CD4-positive, alpha-beta T cell (primary cell): ENCODE data around the gene RSRC1. TPM values are rescaled to one million over a fixed set of nuclear protein-coding genes. Genes with fewer than 3 reads are reported as not detected.

Experiments used
- ATAC-seq: fragments of 200-7000 bp; cut with Tn5 transposase; one replicate; pipeline ENCODE4 v1.10.0; 2022; ENCODE audit warnings: mild to moderate bottlenecking; ENCODE audit not compliant: poor library complexity
- CTCF ChIA-PET: fragments of 350-600 bp; sonication (Branson Sonifier 250); formaldehyde crosslinking; loops from one replicate; lab custom pipeline; 2021; ENCODE audit warnings: antibody characterized with exemption, inconsistent platforms; lab: Charles Lee
- POLR2A ChIA-PET: fragments of 350-600 bp; sonication (Branson Sonifier 250); formaldehyde crosslinking; loops from one replicate; lab custom pipeline; 2021; ENCODE audit warnings: antibody characterized with exemption, inconsistent platforms; lab: Charles Lee
- DNase-seq, 14 experiments: peaks; one replicate each; pipeline ENCODE4 v3.0.0-alpha.2; 2013 to 2020; ENCODE audit warnings: mixed read lengths in 2 of 14
- H3K27ac ChIP-seq, 2 donors: one replicate each; pipeline versions ENCODE4 v1.5.1 to v1.7.0; 2013; ENCODE audit warnings: low read length in 2 of 2, low read depth in 1 of 2, mild to moderate bottlenecking in 1 of 2
- H3K27me3 ChIP-seq, 2 experiments: 1 replicate in 1 of 2; 2 replicates in 1 of 2; pipeline versions ENCODE4 v1.6.1 to v1.7.0; 2013; ENCODE audit warnings: low read length in 2 of 2, control low read depth in 1 of 2, mild to moderate bottlenecking in 1 of 2, moderate library complexity in 1 of 2; ENCODE audit not compliant: insufficient read depth in 2 of 2, control insufficient read depth in 1 of 2
- H3K36me3 ChIP-seq: one replicate; pipeline ENCODE4 v1.6.1; 2013; ENCODE audit warnings: low read length, control low read depth; ENCODE audit not compliant: insufficient read depth
- H3K4me1 ChIP-seq: one replicate; pipeline ENCODE4 v1.6.1; 2013; ENCODE audit warnings: low read length, control low read depth; ENCODE audit not compliant: insufficient read depth
- H3K4me3 ChIP-seq: one replicate; pipeline ENCODE4 v1.5.1; 2013; ENCODE audit warnings: mild to moderate bottlenecking, low read length, moderate library complexity
- H3K9me3 ChIP-seq, 2 experiments: 1 replicate in 1 of 2; 2 replicates in 1 of 2; pipeline versions ENCODE4 v1.6.1 to v1.7.0; 2013; ENCODE audit warnings: low read length in 2 of 2, mild to moderate bottlenecking in 2 of 2, control low read depth in 1 of 2, moderate library complexity in 1 of 2; ENCODE audit not compliant: control insufficient read depth in 1 of 2, insufficient read depth in 1 of 2
- H3K27ac Mint-ChIP-seq: one replicate; pipeline ENCODE4 v1.8.0; 2020; ENCODE audit warnings: mixed read lengths
- H3K27me3 Mint-ChIP-seq: one replicate; pipeline ENCODE4 v1.8.0; 2021; ENCODE audit warnings: mixed read lengths
- H3K36me3 Mint-ChIP-seq: one replicate; pipeline ENCODE4 v1.8.0; 2021; ENCODE audit warnings: low read depth, mixed read lengths
- H3K4me1 Mint-ChIP-seq: one replicate; pipeline ENCODE4 v1.8.0; 2021; ENCODE audit warnings: low read depth, mixed read lengths
- H3K4me3 Mint-ChIP-seq: one replicate; pipeline ENCODE4 v1.8.0; 2020; ENCODE audit warnings: mild to moderate bottlenecking, mixed read lengths
- H3K9me3 Mint-ChIP-seq: one replicate; pipeline ENCODE4 v1.8.0; 2020; ENCODE audit warnings: mixed read lengths
- CTCF ChIP-seq: fragments of 200-600 bp; IDR thresholded peaks from one replicate; pipeline ENCODE4 v1.8.0; 2022; ENCODE audit warnings: antibody characterized with exemption, mild to moderate bottlenecking
- intact Hi-C, 2 experiments: fragments of 100-400 bp; cut with DNase I in 1 of 2; cut with micrococcal nuclease in 1 of 2; formaldehyde crosslinking; loops; one replicate each; pipeline versions ENCODE4 v1.15.1 to v1.9.0; 2023 to 2025; cut with DNase I, micrococcal nuclease
- total RNA-seq, 174 experiments: library from RNA in 2 of 174; stranded (reverse) in 2 of 174; gene quantifications; one replicate each; pipeline ENCODE4 v1.2.3 and lab custom pipeline; 2021 to 2026

RSRC1 gene
- total RNA-seq, 2 experiments from 2014 or later, result 22.3 to 24.6 TPM

DNA sequence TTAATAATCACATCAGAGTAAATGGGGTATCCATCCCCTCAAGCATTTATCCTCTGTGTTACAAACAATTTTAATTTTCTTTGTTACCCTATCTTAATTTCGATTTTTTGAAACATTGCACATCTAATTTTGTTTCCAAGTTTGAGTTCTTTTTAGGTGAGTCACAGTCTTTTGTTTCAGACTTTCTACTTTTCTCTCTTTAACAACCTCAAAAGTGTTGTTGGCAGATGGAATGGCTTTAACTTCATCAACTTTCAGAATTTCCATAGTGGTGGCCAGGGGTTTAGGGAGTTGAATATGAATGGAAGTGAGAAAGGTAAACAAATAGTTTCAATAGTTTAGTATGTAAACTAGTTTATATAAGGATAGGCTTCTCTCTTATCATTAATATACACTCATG lies 238.1 kb downstream of the RSRC1 start:
- peaks cover 3% of the 10 kb centered on the region for H3K9me3 Mint-ChIP-seq
- DNase-seq (no peak), ATAC-seq (no peak)
- no peaks in the 10 kb centered on the region for H3K9me3 ChIP-seq
- H3K4me1 ChIP-seq, result no peaks in the 10 kb centered on the region
- no peak for TF ChIP-seq CTCF
- intact Hi-C loops, result no loop called here
- CTCF ChIA-PET, result no interaction called here
- no peak overlapping the region for H3K27ac ChIP-seq
- H3K27me3 ChIP-seq, result no peaks in the 10 kb centered on the region
- H3K27ac Mint-ChIP-seq, result no peak overlapping the region
- H3K36me3 ChIP-seq, result no peaks in the 10 kb centered on the region
- H3K27me3 Mint-ChIP-seq, result no peaks in the 10 kb centered on the region
- no peaks in the 10 kb centered on the region for H3K4me1 Mint-ChIP-seq
- H3K4me3 ChIP-seq, result no peak overlapping the region
- POLR2A ChIA-PET, result no interaction called here
- H3K4me3 Mint-ChIP-seq, result no peak overlapping the region
- no peaks in the 10 kb centered on the region for H3K36me3 Mint-ChIP-seq

GRCh38 chr3:158350971-158351370 lies 241.1 kb downstream of the RSRC1 start:
- POLR2A ChIA-PET, result no interaction called here

GRCh38 chr3:158352551-158352950 lies 242.7 kb downstream of the RSRC1 start:
- H3K4me3 ChIP-seq, result no peak overlapping the region
- no peaks in the 10 kb centered on the region for H3K9me3 ChIP-seq
- Mint-ChIP-seq H3K9me3 (no peaks in the 10 kb centered on the region), H3K27me3 (no peaks in the 10 kb centered on the region), H3K36me3 (no peaks in the 10 kb centered on the region), H3K4me1 (no peaks in the 10 kb centered on the region), H3K4me3 (no peak overlapping the region), H3K27ac (no peak overlapping the region)
- H3K36me3 ChIP-seq, result no peaks in the 10 kb centered on the region
- H3K27ac ChIP-seq, result no peak overlapping the region
- CTCF ChIA-PET, result no interaction called here
- DNase-seq, result peak in 3 of 14 experiments; percentile 6 to 11 (median 11)
- H3K27me3 ChIP-seq, result no peaks in the 10 kb centered on the region
- no peak for TF ChIP-seq CTCF
- POLR2A ChIA-PET, result no interaction called here
- intact Hi-C loops, result no loop called here
- no peaks in the 10 kb centered on the region for H3K4me1 ChIP-seq
- no peak for ATAC-seq

More at GRCh38 chr3:158350971-158351370, 241.1 kb downstream of the RSRC1 start:
- H3K4me1 ChIP-seq, result no peaks in the 10 kb centered on the region
- no peaks in the 10 kb centered on the region for H3K27me3 ChIP-seq
- no peaks in the 10 kb centered on the region for H3K9me3 ChIP-seq
- intact Hi-C loops, result no loop called here
- CTCF ChIA-PET, result no interaction called here
- H3K9me3 Mint-ChIP-seq, result no peaks in the 10 kb centered on the region
- H3K27ac ChIP-seq, result no peak overlapping the region
- DNase-seq (no peak), ATAC-seq (no peak)
- no peaks in the 10 kb centered on the region for H3K4me1 Mint-ChIP-seq
- H3K27ac Mint-ChIP-seq, result no peak overlapping the region
- H3K36me3 ChIP-seq, result no peaks in the 10 kb centered on the region
- TF ChIP-seq CTCF, result no peak
- H3K27me3 Mint-ChIP-seq, result no peaks in the 10 kb centered on the region
- H3K4me3 Mint-ChIP-seq, result no peak overlapping the region
- H3K36me3 Mint-ChIP-seq, result no peaks in the 10 kb centered on the region
- H3K4me3 ChIP-seq, result no peak overlapping the region
